T follicular helper cell (primary cell): ENCODE data around the gene TCF7L1.
"Not testable (repeated sequence)": the region's sequence is repeated elsewhere in the genome, so short reads cannot be mapped to it uniquely, and the experiment has no call there.

ENCODE experiments used
- DNase-seq: peaks from one replicate; pipeline ENCODE4 v3.0.0-alpha.2; 2020; ENCODE audit warnings: low read depth

Gene TCF7L1

DNA sequence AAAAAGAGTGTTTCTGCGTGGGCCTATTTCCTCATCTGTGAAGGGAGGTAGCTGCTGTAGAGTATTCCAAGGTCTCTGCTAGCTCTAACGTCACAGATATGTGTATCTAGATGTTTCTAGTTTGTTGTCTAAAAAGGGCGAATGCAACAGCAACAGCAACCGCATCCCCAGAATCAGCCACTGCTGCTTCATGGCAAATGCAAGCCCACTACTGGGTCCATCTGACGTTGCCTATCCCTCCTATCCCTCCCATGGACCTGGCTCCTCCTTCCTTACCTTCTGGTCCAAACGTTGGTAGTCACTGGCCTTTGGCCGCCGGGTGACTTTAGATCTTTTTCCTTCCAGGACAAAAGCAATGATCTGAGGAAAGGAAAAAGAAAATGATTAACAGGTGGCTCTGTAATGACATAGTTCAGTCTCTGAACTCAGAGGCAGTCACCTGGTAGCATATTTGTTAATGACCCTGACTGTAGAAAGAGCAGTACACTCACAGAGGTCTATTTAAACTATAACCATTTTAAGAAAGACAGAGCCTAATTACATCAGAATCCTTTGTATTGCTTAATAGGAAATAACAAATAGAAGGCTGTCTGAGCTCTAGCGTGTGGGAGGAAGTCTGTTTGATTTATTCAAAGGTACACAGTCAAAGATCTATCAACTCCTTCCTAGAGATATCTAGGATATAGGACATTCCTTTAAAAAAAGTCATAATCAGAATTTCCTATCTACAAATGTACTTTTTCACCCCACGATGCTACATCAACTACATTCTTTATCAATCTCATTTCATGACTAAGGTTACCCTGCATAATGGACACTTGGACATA, 191.7 kb downstream of the TCF7L1 start:
- no peak for DNase-seq

DNA sequence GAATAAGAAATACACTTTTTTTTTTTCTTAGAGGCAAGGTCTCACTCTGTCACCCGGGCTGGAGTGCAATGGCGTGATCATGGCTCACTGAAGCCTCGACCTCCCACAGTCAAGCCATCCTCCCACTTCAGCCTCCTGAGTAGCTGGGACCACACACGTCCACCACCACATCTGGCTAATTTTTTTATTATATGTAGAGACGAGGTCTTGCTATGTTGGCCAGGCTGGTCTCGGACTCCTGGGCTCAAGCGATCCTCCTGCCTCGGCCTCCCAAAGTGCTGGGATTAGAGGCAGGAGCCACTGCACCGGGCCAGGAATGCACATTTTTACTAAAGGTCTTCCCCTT, 192.2 kb downstream of the TCF7L1 start:
- no peak for DNase-seq

DNA sequence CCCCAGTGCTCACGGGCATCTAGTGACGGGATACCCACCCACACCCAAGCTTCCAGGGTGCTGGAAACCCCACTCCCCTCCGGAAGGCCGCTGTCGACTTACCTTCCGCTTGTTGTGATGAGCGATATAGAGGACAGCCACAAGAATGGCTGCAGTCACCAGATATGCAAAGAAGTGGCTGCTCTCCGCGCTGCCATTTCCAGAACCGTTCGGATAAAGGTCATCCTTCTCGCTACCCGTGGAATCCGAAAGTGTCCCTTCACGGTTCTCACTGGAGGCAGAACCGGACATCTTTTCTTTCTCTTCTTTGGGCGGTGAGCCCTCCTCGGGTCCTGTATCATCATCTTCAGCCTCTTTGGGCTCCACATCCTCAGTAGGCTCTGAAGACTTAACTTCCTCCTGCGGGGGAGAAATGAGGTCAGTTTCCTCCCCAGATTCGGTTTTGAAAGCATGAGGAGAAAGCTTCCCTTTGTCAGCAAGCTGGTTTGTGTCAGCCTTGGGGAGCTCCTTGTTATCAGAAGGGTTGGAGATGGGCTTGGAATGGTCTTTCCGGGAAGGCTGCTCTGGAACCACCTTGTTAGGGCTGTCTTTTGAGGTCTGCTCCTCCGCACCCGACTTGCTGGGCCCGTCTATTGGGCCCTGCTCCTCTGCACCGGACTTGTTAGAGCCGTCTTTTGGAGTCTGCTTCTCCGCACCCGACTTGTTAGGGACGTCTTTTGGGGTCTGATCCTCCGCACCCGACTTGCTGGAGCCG, 193.4 kb downstream of the TCF7L1 start:
- peak; percentile 16 for DNase-seq

DNA sequence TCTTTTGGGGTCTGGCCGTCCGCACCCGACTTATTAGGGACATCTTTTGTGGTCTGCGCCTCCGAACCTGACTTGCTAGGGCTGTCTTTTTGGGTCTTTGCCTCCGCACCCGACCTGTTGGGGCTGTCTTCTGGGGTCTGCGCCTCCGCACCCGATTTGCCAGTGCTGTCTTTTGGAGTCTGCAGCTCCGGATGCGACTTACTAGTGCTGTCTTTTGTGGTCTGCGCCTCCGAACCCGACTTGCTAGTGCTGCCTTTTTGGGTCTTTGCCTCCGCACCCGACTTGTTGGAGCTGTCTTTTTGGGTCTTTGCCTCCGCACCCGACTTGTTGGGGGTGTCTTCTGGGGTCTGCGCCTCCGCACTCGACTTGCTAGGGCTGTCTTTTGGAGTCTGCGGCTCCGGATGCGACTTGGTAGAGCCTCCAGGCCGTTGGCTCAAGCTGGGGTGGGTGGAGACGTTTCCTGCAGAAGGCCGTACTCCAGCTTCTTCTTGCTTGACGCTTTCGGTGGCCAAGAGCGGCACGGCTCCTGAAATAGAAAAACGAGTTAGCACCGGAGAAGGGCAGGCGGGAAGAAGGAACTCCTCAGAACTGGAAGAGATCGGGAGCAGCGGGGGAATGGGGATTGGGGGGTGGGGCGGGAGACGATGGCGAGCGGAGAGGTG, 194.1 kb downstream of the TCF7L1 start:
- DNase-seq, result peak; percentile 37

DNA sequence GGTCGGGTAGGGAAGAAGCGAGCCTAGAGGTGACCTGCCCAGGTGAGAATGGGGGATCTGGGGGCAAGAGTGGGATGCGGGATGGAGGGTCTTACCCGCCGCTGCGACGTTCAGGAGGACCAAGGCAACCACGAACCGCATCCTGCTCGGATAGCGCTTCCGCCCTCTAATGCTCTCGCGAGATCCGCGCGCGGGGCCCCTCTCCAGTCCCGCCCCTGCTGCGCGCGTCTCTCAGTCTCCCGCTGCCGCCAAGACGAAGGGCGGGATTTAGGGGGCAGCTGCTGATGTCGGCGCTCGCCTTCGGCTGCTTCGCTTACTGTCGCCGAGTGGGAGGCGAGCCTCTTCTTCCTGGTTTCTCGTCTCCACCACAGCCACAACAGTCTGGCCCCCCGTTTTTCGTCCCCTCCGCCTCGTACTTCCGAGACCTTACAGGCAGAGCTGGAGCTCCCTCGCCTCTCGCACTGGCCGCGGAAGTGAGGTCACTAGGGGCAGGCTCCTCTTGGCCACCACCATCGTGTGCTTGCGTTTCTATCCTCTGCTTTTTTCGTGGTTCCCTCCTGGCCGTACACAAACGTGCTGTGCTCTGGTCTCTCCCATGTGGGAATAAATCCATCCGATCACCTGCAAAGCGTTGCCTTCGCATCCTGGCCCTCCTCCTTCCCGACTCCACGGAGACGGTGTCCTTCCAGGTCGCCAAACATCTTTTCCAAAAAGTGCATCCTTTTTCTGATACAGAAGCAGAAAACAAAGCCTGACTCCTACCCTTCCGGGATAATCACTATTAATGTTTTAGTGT, 194.8 kb downstream of the TCF7L1 start, which contains the start of gene TGOLN2:
TSS of gene TGOLN2 (minus strand) at position 168 of the 796 bp plus-strand sequence. CDS start at position 141, 27 bp downstream.
- DNase-seq, result peak; percentile 91

DNA sequence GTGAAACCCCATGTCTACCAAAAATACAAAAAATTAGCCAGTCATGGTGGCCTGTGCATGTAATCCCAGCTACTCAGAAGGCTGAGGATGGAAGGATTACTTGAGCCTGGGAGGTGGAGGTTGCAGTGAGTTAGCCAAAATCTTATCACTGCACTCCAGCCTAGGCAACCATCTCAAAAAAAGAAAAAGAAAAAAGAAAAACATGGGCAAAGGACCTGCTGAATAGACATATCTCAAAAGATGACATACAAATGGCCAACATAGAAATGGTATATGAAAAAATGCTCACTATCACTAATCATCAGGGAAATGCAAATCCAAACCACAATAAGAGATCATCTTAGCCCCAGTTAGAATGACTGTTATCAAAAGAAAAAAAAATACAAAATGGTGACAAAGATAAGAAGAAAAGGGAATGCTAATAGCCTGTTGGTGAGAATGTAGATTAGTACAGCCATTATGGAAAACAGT, 196.0 kb downstream of the TCF7L1 start:
- no peak for DNase-seq

DNA sequence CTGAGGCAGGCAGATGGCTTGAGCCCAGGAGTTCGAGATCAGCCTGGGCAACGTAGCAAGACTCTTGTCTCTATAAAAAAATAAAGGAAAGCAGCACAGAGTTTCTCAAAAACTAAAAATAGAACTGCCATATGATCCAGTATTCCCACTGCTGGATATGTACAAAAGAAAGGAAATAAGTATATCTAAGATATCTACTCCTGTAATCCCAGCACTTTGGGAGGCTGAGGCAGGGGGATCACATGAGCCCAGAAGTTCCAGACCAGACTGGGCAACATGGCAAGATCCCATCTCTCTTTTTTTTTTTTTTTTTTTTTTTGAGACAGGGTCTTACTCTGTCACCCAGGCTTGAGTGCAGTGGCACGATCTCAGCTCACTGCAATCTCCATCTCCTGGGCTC, 196.5 kb downstream of the TCF7L1 start:
- DNase-seq, result not testable (repeated sequence)

DNA sequence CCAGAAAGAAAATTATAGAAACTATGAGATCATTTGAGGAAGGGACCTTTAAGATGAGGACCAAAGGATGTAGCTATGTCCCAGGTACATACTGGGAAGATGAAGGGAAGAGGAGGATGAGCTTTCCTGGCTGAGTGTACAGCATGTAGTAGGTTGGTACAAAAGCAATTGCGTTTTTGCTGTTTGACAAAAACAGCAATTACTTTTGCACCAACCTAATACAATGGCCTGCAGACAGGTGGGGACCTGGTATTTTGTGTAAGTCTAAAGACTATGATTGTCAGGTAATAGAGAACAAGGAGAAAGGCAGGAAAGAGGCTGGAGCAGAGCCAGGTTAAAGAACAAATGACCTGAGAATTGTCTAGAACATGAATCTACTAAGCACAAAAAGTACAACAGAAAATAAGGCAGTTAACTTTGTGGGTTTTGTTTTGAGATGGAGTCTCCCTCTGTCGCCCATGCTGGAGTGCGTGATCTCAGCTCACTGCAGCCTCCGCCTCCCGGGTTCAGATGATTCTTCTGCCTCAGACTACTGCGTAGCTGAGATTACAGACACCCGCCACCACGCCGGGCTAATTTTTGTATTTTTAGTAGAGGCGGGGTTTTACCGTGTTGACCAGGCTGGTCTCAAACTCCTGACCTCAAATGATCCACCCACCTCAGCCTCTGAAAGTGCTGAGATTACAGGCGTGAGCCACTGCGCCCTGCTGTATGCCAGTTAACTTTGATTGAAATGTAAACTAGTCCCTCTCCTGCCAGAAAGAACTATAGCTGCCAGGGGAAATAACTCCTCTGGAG, 197.8 kb downstream of the TCF7L1 start:
- DNase-seq, result no peak

DNA sequence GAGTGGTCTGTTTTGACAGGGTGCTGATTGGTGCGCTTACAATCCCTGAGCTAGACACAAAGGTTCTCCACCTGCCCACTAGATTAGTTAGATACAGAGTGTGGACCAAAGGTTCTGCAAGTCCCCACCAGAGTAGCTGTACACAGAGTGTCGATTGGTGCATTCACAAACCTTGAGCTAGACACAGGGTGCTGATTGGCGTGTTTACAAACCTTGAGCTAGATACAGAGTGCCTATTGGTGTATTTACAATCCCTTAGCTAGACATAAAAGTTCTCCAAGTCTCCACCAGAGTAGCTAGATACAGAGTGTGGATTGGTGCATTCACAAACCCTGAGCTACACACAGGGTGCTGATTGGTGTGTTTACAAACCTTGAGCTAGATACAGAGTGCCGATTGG, 200.7 kb downstream of the TCF7L1 start:
- not testable (repeated sequence) for DNase-seq

DNA sequence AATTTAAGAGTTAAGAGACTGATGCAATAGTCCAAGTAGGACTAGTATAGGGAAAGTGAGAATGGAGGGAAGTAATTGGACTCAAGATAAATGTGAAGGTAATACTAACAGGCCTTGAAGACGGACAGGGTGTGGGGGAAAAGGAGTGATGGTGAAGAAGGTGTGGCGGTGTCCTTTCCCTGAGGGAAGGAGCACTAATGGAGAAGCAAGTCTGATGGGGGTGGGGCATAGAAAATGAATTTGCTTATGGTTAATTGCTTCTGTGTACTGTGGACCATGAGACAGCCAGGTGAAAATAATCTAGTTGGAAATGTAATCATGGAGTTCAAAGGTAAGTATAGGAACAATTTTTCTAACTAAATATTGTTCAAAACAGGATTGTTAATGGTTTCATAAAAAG, 201.7 kb downstream of the TCF7L1 start:
- no peak for DNase-seq

DNA sequence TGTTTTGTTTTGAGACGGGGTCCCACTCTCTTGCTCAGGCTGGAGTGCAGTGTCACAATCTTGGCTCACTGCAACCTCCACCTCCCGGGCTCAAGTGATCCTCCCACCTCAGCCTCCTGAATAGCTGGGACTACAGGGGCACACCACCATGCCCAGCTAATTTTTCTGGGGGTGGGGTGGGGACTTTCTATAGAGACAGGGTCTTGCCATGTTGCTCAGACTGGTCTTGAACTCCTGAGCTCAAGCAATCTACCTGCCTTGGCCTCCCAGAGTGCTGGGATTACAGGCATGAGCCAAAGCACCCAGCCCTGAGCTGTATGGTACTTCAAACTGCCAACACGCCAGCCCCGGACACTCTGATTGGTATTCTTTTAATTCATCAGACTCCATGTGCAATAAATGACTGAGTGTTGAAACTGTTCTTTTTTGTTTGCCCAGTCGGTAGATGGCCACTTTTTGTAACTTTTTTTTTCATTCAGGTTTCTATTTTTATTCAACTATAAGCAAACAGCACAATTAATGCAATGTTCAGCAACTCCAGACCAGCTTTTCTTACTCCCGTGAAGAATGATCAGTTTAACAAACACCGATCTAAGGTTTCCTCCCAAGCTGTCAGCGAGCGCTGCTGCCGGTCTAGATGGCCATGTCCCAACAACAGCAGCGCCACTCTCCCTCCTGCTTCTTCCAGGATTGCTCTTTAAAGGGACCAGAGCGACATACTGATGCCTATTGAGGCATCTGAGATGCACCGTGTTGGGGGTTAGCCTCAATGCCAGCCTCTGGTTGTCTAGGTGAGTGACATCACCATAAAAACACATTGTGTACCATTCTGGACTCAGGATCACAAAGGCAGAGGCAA, 207.1 kb downstream of the TCF7L1 start:
- DNase-seq, result no peak

DNA sequence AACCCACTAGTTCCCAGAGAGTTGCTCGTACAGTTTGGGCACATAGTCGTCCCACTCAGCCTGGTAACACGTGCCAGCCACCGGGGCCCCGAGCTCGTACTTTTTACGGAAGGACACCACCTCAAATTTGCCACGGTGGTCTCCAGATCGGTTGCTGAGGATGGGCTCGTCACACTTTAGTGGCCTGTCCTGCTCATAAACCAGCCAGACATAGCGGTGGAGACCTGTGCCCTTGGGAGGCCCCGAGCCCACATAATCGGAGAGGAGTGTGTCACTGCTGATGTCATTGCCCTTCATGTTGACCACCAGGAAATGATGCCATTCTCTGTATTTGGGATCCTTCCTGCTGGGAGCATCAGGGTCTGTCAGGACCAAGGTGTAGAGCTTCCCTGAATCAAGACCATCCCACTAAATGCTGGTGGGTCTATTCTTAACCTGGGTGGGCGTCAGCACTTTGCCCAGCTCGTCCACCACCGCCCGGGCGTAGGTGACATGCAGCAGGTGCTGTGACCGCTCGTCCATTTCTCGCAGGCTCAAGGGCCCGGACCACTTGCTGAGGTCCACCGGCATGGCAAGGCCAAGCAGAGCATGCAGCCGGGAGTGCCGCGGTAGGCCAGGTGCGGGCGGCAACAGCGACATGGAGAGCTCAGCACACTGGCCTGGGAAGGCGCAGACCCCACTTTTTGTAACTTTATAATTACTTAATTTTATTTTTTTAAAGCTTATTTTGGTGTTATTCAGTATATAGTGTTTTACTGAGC, 208.3 kb downstream of the TCF7L1 start:
- no peak for DNase-seq

DNA sequence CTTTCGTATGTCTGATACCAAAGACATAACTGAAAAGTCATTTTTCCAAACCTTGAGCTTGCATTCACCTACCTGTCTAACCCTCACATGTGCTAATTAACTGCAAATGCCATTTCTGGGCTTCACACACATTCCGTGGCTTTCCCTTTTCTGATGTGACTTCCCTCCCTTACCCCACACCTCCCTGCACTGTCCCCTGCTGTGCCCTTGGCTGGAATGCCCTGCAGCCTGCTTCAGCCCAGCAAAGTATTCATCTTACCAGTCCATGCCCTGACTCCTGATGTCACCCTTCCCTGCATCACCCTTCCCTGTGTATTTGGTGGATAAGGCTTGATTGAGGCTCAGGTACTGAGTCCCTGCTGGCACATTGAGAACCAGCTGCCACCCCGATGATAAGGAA, 209.0 kb downstream of the TCF7L1 start:
- no peak for DNase-seq

DNA sequence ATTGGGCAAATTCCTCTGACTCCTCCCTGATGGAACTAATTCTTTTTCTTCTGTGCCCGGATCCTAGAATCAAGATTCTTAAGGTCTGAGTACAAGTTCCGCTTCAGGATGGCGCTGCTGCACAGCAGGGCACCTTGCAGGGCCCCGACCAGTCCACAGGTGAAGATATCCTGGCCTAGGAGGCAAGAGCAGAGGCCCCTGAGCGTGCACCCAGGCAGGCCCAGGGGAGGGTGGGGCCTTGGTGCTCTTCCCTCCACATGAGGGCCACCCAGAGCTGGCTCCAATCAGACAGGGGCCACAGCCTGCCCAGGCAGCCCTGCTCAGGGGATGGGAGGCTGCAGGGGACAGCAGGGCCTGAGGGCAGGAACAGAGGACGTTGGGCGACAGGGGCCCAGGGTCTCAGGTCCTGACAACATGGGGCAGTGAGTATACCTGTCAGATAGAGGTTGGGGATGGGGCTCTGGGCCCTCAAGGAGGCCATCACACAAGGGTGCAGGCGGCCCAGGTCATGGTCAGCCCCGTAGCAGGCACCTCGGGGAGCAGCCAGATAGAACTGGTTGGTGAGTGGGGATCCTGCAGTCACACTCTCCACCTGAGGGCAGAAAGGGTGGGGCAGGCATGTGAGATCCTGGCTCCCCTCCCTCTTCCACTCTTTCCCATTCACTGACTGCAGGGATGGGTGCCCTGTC, 210.2 kb downstream of the TCF7L1 start:
- DNase-seq, result not testable (repeated sequence)

DNA sequence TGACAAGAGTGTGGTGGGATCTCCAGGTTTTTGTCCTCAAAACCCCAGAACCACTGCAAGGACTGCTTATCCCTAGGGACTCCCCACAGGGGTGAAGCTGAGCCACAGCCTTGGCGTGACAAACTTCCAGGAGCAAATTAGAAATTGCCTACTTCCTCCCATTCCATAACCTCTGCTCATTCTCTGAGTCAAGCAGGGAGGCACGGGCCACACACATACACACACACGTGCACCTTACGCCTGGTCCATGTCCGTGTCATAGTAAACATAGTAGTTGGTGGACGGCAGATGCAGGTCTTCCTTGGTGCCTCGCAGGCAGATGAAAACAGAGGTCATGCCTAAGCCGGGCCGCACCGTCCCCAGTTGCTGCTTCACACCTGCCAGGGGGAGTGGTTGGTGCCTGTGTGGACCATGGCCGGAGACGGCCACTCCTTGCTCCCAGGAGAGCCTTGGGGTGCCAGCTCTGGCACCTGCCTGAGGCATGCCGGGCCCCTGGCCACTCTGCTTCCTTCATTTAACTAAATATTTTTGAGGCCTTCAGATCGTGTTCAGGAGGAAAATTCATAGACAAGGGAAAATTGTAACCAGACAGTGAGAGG, 211.3 kb downstream of the TCF7L1 start:
- DNase-seq, result no peak

DNA sequence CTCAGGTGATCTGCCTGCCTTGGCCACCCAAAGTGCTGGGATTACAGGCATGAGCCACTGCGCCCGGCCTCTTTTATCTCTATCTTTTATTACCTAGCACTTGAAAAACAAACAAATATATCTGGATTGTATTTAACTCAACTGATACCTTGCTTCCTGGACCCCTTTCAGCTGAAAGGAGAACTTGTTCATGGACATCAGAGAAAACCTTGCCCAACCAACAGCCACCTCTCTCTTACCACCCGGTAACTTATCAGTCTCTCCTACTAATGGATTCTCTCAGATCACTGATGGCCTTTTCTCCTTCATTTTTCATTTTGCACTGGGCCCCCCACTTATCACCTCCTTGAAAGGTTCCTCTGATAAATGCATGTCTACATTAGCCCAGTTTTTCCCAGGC, 214.4 kb downstream of the TCF7L1 start:
- DNase-seq, result no peak

DNA sequence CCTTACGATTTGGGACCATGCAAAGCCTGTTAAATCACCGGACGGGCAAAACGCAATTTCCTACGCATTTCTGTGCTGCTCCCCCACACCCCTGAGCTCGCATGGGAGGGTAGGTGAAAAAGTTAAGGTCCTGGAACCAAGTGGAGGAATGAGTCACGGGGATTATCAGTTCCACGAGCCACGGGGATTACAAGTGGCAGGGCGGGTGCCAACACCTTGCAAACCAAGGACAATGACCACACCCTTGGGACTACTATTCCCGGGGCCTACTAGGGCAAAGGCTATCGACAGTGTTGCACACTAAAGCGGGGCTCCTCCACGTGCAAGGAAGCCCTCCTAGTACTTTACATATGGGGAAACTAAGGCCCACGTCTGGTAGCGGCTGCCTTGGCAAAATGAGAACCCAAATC, 220.7 kb downstream of the TCF7L1 start:
- DNase-seq, result no peak
